LHCN-M2 (cell line): ENCODE results near the gene ANKK1. TPM values are rescaled to one million over a fixed set of nuclear protein-coding genes. Genes with fewer than 3 reads are reported as not detected.

Experiments
- DNase-seq: peaks from one replicate; pipeline ENCODE4 v3.0.0-alpha.2; 2012; ENCODE audit warnings: low read depth
- total RNA-seq: library from RNA; depleted of rRNA; stranded (reverse); fragments of >200 nt; gene quantifications from 2 replicates; pipeline ENCODE4 v1.2.3, GENCODE V29; 2014

The ANKK1 gene
- total RNA-seq, 1 experiment from 2014 or later = not detected

GRCh38 chr11:113409526-113409925 is 21.9 kb downstream of the ANKK1 start:
- DNase-seq = no peak

- DNase-seq = no peak
Measured at GRCh38 chr11:113410414-113411135, 23.0 kb downstream of the ANKK1 start.

GRCh38 chr11:113411536-113411935 is 24.0 kb downstream of the ANKK1 start:
- DNase-seq = no peak

GRCh38 chr11:113412675-113413074 is 25.1 kb downstream of the ANKK1 start:
- no peak for DNase-seq

DNA sequence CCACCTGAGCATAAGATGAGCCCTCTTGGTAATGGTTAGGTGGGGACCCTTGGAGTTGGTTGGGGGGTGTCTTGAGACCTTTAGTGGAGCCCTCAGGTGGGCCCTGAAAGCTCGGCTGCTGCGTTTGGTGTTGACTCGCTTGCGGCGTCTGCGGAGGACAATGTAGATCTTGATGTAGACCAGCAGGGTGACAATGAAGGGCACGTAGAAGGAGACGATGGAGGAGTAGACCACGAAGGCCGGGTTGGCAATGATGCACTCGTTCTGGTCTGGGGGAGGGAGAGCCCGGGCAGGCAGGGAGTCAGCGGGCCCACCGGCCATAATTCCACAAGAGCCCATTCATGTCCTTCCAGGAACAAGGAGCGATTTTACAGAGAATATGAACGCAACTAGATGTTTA is 27.8 kb downstream of the ANKK1 start:
- no peak for DNase-seq

GRCh38 chr11:113417428-113417827 is 29.8 kb downstream of the ANKK1 start:
- no peak for DNase-seq

DNA sequence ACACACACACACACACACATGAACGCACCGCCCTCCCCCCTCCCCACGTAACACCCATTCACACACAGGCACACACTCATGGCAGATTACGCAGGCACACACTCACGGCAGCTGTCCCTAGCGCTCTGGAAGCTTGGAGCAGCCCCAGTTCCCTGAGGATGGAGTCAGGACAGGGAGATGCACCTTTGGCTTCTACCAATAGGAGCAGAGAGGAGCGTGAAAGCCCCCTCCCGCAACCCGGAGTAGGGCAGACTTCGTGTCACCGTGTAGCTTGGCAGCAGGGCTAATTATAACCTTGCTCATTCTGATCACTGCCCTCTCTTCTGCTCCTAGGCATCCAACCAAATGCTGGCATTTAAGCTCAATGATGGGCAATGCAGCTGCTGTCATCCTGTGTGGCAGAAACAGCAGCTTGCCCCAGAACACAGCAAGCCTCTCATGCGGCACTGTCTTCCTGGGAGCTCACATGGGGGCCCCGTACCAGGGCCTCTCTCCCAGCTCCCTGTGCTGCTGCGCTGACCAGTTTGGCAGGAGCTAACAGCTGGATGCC is 31.9 kb downstream of the ANKK1 start:
- peak; percentile 21 for DNase-seq

DNA sequence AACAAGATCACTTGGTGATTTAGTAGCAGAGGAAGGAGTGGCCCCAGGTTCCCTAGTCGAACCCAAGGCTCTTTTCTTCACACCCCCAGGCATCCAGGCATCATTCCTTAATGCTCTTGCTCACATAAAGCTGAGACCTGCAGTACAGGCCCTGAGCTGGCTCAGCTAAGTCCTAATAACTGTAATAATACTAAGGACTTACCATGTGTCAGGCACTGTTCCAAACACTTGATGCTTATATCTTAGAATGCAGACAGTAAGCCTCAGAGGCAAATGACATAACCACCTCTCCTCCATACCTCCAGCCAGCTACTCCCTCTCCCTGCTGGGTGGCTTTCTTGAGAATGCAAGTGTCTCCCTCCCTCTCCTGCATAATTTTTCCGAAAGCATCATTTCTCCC is 33.2 kb downstream of the ANKK1 start:
- DNase-seq = no peak

- DNase-seq = no peak
Measured at GRCh38 chr11:113426686-113427085, 39.1 kb downstream of the ANKK1 start.

- no peak for DNase-seq
Measured at GRCh38 chr11:113431746-113432145, 44.2 kb downstream of the ANKK1 start.

GRCh38 chr11:113435190-113435968 is 47.8 kb downstream of the ANKK1 start:
- no peak for DNase-seq

DNA sequence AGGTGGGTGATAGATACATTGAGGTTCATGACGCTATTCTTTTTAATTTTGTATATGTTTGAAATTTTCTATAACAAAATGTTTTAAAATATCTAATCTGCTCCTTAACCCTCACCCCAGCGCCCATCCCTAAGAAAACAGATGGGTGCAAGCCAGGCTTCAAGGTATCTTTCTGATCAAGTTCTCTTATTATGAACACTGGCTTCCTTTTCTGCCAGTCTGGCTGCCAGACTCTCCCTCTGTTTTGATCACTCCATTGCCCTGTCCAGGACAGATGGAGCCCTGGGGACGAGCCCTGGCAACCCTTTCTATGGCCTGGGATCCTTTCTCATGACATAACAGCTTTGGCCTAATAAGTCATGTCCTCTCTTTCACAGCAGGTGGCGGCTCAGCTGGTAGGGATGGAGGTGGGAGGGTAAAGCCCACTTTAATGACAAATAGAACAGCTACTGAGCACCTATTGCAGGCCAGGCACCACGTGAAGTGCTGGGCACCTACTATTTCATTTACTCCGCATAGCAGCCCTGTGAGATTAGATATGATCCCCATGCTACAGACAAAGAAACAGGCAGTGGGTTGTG is 49.2 kb downstream of the ANKK1 start:
- no peak for DNase-seq

DNA sequence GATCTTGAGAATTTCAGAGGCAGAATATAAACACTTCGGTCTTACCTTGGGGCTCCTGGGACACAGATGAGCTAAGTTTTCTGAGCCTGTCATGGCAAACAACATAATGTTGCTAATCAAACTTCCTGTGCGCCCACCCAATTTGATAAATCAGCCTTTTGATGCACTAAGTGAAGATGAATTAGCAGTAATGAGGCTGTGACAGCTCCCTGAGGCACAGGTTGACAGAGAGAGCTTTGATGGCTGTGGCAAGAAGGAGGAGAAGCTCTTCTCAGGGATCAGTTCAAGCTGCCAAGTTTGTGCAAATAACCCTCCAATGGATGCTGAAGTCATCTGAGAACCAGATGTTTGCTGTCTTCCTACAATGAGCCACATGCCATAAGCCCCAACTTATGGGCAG is 53.2 kb downstream of the ANKK1 start:
- no peak for DNase-seq

DNA sequence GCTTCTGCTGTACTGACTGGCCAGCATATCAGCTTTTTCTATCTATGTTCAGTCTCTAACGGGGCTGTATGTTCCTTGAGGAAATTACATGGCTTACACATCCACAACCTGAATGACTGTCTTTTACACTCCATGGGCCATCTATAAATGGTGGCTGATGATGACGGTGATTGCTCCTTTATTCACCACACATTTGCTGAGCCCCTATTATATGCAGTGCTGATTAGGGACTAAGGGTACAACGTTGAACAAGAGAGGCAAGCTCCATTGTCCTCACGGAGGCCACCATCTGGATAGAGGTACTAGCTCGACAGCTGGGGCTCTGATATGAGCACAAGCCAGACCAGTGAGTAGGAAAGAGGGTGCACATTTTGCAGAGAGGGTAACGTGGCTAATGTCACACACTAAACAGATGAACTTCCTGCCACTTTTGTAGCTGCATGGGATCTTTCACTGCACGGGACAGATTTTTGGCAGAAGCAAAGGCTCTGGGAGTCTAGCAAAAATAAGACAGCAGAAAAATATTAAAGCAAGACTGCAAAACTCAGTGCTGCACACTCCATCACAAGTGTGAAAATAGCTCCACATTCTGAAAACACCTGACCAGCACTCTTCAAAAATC is 57.0 kb downstream of the ANKK1 start:
- no peak for DNase-seq

DNA sequence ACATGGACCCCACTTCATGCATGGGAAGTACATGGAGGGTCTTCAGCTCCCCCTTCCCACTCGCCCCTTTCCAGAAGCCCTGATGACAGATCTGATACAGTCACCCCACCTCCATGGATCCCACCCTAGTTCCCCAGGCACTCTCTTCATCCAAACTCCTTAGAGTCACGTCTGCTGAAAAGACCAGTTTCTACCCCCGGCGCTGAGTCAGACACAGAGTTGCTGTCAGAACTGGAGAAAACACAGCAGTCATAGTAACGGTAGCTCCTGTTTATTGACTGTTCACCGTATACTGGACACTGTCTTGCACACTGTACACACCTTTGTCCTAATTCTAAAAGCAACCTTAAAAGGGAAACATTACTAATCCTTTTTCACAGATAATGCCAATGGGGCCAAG is 58.5 kb downstream of the ANKK1 start:
- DNase-seq = peak; percentile 42

GRCh38 chr11:113446938-113447337 is 59.4 kb downstream of the ANKK1 start:
- DNase-seq = no peak

DNA sequence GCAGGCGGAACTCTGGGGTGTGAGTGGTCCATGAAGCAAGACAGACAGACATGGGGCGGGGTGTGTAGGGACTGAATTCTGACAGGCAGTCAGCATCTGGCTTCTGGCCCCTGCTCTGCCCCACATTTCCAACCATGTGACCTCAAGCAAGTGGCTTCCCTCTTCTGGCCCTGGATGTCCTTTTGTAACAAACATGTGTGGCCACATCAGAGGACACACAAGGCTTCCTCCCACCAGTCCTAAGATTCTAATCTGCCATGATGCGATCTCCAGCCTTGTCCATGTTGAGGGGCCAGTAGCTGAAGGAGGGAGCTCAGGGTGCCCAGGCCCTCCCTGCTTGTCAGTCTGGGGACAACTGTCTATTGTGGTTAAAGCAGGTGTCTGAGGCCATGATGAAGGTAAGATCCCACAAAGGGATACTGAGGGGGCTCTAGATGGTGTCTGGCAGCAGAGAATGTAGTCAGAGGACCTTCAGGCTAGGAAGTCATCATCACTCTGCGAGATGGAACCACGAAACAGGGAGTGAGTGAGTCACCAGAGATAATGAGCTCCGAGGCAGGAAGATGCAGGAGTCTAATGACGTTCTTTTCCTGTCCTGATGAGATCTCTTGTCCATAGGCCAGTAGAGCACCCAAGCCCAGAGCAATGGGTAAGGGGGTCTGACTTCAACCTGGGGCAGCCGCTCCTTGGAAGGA is 60.2 kb downstream of the ANKK1 start:
- peak; percentile 68 for DNase-seq

- no peak for DNase-seq
Measured at GRCh38 chr11:113448316-113448677, 60.7 kb downstream of the ANKK1 start.

DNA sequence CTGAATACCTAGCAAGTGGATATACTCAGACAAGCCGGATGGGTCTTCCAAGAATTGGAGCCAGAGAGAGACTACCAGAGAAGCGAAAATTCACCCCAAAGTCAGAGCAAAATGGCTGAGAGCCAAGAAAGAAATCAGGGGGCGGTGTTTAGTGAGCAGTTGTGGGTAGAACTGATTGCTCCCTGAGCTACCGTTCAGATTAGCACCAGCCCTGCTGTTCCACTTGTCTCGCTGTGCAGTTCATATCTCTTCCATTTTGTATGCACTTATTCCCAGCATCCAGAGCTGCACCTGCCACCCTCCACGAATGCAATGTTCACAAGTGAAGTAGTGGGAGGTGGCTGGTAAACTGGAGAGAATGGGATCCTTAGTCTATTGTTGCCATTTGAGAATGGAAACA is 62.2 kb downstream of the ANKK1 start:
- no peak for DNase-seq
